Stimulated activated CD8-positive, alpha-beta memory T cell treated with anti-CD3 and anti-CD28 coated beads, Interleukin-7, amount 100 ng/mL, for 24 hours (primary cell): Measurements from ENCODE around the gene PSD2.

Experiments used
- DNase-seq: peaks from one replicate; pipeline ENCODE4 v3.0.0-alpha.2; 2020; ENCODE audit warnings: low read depth

The PSD2 gene

GRCh38 chr5:139763280-139763929 lies 32.2 kb upstream of the PSD2 start:
- no peak for DNase-seq

DNA sequence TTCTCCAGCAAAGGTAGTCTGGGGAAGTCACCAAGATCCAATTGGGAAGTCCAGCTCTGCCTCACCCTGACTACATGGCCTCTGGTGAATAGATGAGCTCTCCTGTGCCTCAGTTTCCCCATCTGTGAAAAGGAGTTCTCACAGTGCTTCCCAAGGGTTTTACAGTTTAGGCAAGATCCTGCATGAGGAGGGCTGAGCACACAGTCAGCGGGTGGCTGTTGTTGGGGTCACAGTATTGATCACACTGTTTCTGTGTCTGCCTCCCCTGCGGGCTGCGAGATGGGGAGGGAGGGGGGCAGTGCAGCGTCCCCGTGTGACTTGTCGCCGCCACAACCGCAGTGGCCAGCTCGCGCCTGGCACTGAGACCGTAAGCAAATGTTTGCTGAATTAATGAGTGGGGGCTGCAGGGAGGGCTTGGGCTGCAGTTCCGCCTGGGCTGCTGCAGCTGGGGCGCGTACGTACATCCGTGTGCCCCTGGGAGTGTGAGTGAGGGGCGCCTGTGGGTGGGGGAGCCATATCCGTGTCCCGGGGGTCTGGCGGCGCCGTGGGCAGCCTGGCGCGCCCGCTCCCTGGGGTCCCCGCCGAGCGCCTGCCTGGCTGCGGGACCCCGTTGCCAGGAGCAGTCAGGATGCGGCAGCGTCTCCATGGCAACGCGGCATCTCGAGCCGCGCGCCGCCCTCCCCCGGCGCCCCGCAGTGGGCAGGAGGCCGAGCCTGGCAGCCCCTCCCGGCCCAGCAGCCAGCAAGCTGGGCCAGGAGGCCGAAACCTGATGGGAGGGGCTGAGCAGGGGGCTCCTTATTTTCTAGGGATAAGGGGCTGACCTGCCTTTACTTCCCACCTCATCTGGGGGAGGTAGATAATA lies 31.4 kb upstream of the PSD2 start:
- no peak for DNase-seq

- no peak for DNase-seq
Measured at GRCh38 chr5:139764886-139765408, 30.7 kb upstream of the PSD2 start.

GRCh38 chr5:139765409-139766217 lies 30.0 kb upstream of the PSD2 start:
- DNase-seq: peak; percentile 69

DNA sequence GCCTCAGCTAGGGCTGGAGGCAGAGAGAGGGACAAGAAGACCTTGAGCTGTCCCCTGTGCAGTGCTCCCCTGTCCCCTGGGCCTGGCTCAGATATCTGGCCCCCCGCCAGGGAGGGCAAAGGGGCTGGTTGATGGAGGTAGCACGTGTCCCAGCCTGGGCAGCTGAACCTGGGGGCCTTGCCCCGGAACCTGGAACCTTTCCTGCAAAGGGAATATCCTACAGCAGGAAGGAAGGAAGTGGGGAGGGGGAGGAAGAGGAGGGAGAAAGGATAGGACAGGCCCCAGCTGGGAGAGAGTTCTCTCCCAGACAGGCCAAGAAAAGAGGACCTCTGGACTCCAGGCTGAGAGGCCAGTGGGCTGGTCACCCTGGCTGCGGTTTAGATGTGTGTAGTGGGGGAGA lies 27.6 kb upstream of the PSD2 start:
- no peak for DNase-seq

GRCh38 chr5:139768807-139769465 lies 26.7 kb upstream of the PSD2 start:
- no peak for DNase-seq

DNA sequence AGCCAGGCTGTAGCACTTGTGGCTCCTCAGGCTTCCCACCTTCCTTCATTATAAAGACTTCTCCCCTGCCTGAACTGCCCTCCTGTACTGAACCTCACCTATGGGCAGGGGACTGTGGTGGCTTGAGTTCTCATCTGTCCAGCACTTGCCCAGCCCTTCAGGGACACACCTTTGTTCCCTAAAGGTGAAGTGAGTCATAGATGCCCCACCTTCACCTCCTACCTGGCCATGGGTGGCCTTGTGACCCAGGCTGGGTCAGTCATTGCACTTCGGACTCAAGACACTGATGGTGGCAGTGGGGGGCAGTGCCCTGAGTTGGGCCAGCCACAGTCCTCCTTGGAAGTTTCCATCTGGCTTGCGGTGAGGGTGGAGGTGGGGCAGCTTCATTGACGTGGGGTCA lies 26.1 kb upstream of the PSD2 start:
- no peak for DNase-seq

GRCh38 chr5:139770722-139771121 lies 24.9 kb upstream of the PSD2 start:
- no peak for DNase-seq

DNA sequence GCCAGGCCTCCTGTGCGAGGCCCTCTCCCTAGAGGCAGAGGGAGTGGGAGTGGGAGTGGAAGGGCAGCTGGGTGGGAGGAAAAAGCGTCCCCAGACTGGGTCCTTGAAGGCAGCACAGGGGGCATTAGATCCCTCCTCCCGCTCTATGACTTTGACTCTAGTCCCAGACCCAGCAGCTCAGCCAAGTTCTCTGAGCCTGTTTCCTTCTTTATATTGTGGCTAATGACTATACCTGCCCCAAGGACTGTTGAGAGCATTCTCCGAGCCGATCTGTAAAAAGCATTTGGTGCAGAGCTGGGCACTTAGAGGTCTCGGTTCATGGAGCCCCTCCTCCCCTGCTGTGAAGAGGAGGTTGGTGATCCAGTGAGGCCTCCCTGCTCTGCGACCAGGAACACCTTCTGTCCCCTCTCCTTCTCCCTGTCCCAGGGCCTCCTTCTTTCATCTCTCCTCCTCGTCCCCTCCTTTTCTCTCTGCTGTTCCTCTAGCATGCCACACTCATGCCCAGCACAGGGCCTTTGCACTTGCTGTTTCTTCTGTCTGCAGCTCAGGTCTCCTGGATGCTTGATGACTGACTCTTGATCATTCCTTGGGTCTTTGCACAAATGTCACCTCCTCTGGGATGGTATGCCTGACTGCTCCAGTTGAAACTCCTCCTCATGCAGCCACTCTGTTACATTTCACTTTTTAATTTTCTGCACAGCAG lies 23.4 kb upstream of the PSD2 start:
- no peak for DNase-seq

- no peak for DNase-seq
Measured at GRCh38 chr5:139772927-139773690, 22.5 kb upstream of the PSD2 start.

DNA sequence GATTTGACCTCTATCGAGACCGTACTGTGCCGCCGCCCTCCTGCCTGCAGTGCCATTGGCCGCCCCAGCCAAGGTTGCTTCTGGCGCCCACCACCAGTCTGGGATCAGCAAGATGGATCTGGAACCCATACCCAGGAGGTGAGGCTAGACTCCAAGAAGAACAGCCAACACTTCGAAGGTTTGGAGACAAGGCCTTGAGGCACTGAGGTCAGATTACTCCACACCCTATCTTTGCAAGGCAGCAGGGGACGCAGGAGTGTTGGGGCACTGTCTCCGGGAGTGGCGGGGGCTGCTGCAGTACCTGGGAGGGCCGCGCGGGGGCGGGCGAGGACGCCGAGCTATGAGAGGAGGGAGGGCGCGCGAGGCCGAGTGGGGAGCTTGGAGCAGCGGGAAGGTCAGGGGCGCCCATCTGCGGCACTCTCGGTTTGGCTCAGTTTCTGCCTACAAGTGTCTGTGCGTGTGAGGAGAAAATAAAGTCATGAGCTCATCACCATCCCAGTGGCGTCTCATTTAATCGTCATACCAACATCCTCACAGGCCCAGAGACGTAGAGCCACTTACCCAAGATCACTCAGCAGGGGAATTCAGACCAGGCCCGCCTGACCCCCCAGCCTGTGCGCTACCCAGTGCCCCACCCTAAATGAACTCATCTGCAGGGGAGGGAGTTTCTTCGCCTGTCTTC lies 20.5 kb upstream of the PSD2 start:
- peak; percentile 74 for DNase-seq

DNA sequence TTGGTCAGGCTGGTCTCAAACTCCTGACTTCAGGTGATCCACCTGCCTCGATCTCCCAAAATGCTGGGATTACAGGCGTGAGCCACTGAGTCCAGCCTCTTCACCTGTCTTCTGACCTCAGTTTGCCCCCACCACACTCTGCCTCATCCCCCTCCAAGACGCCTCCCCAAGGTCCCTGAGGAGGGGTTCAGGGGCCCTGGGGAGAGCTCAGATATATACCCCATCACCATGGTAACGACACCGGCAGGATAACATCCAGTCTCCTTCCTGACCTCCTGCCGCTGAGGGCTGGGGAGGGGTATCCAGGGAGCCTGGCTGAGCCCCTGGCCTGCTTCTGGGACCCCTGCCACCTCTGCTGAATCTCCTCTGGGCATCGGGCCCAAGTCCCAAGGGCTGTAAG lies 19.7 kb upstream of the PSD2 start:
- DNase-seq: no peak

GRCh38 chr5:139776861-139777260 lies 18.7 kb upstream of the PSD2 start:
- DNase-seq: no peak

GRCh38 chr5:139783436-139783965 lies 12.1 kb upstream of the PSD2 start:
- no peak for DNase-seq

- no peak for DNase-seq
Measured at GRCh38 chr5:139784488-139784887, 11.1 kb upstream of the PSD2 start.

- DNase-seq: no peak
Measured at GRCh38 chr5:139787257-139787567, 8.4 kb upstream of the PSD2 start.

- peak; percentile 84 for DNase-seq
Measured at GRCh38 chr5:139787568-139788293, 7.9 kb upstream of the PSD2 start.

DNA sequence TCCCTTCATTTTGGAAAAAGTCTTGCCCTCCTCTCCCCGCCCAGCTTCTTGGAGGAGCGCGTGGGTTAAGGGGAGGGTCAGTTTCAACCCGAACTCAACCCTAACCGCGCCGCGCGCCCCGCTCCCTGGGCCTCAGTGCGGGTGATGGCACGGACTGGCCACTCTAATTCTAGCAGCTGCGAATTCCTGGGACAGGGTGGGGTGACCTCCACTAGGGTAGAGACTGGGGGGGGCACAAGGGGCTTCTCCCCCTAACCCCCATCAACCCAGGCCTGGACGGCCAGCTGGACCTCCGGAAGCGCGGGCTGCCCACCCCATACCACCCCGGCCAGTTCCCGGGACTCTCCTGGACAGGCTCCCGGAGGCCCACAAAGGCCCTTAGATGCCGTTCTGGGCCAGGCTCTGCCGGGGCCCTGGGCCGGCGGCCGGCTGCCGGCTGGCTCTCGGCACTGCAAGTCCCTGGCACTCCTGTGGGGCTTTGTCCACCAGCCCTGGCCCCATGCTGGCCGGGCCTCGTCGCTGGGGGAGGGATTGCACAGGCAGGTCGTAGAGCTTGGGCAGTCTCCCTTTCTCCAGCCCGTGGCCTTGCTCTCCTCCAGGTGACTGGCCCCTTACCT lies 7.2 kb upstream of the PSD2 start:
- DNase-seq: no peak
